HG02943 (cell line): ENCODE data around the gene CCDC17.

Source experiments
- ATAC-seq: cut with Tn5 transposase; IDR thresholded peaks from one replicate; pipeline ENCODE4 v1.9.1; 2021; ENCODE audit warnings: mild to moderate bottlenecking, low read depth, moderate library complexity; ENCODE audit not compliant: unreplicated experiment

The CCDC17 gene

DNA sequence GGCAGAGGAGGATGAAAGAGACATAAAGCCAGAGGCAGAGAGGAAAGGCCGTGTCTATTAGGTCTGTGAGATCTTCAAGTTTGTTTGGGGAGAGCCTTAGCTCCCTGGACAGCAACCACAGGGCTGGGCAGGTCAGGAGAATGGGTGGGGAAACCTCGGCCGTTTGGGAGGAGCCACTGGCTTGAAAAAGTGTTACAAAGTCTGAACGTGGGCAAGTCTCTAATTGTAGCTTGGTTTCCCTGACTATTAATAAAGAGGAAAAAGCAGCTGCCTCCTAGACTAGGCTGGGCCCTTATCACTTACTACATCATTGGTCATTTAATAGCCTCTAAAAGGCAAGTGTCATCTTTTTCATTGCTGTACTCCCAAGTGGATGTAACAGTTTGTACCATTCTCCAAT lies at the start of gene CCDC17:
CCDC17 (minus strand) TSS at position 83 of the 400 bp plus-strand sequence. CDS start 145 bp downstream, outside the sequence.
- ATAC-seq: no peak

- no peak for ATAC-seq
These were observed 46.2 kb upstream of the CCDC17 start for GRCh38 chr1:45669859-45670655.

GRCh38 chr1:45669379-45669778 lies 45.5 kb upstream of the CCDC17 start:
- ATAC-seq: no peak

- ATAC-seq: no peak
These were observed 44.7 kb upstream of the CCDC17 start for GRCh38 chr1:45668526-45668925.

DNA sequence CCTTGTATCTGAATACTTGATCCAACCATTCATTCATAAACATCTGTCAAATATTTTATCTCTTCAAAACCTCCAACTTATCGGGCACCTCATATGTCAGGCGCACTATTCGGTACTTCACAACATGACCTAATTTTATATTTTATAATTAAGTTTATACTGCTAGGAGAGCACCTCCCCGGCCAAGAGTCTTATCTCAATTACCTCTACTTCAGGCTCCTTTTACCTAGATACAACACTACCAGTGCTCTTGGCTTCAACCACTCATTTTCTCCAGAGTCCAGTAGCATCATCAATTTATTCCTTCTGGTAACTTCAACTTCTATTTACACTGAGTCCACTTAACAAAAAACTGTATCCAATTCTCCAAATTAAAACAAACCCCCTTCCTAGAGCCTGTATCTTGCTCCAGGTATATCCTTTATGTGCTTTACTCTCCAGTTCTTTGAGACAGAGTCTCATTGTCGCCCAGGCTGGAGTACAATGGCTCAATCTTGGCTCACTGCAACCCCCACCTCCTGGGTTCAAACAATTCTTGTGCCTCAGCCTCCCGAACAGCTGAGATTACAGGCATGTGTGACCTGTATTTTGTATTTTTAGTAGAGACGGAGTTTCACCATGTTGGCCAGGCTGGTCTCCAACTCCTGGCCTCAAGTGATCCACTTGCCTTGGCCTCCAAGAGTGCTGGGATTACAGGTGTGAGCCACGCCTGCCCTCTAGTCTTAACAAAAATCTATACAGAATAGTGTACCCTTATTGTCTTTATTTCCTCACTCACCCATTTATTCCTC lies 43.7 kb upstream of the CCDC17 start:
- ATAC-seq: no peak

- no peak for ATAC-seq
These were observed 43.0 kb upstream of the CCDC17 start for GRCh38 chr1:45666836-45667235.

DNA sequence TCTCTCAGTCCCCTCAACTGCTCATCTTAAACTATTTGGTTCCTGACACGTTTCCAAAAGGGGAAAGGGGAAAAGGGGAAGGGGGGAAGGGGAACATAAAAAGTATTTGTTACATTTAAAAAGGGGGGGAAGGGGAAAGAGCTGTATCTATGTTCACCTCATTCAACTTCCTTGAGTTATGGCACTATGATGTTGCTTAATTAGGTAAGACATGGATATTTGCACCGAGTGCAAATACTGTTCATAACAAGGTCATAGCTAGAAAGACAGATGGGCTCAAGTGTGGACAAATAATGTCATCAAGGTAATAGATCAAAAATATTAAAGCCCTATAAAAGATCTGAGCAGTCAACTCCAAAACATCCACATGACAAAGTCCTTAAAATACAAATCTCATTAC lies 36.5 kb upstream of the CCDC17 start:
- ATAC-seq: no peak

DNA sequence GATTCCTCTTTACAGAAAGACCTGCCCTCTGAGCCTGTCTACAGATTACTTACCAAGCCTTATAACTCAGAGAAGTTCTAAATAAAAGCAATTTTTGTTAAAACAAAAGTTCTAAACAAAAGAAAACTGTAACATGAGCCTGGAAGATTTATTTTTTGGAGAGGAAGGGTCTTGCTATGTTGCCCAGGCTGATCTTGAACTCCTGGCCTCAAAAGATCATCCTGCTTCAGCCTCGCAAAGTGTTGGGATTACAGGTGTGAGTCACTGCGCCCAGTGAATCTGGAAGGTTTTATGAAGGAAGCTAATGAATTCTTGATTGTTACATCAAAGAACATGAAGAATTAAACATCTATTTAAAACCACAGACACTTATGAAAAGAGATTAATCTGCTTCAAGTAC lies 35.4 kb upstream of the CCDC17 start:
- ATAC-seq: no peak

DNA sequence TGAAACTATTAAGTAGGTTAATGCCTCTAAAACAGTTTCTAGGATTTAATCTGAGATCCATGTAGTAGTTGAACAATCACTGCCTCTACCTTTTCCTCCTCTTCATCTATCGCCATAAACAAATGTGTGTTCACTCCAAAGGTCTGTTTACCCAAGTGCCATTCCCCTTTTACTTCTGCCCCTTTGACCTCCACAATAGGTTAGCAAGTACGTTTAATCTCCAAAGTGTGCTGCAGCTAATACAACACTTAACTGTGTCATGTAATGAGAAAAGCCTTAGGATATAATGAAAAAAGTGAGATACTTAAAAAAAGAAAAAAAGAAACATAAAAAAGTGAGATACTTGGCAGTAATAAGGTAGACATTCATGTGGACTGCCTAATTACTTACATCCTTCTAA lies 34.3 kb upstream of the CCDC17 start:
- no peak for ATAC-seq

GRCh38 chr1:45656573-45657226 lies 32.8 kb upstream of the CCDC17 start:
- no peak for ATAC-seq

GRCh38 chr1:45654540-45655280 lies 30.9 kb upstream of the CCDC17 start:
- no peak for ATAC-seq

DNA sequence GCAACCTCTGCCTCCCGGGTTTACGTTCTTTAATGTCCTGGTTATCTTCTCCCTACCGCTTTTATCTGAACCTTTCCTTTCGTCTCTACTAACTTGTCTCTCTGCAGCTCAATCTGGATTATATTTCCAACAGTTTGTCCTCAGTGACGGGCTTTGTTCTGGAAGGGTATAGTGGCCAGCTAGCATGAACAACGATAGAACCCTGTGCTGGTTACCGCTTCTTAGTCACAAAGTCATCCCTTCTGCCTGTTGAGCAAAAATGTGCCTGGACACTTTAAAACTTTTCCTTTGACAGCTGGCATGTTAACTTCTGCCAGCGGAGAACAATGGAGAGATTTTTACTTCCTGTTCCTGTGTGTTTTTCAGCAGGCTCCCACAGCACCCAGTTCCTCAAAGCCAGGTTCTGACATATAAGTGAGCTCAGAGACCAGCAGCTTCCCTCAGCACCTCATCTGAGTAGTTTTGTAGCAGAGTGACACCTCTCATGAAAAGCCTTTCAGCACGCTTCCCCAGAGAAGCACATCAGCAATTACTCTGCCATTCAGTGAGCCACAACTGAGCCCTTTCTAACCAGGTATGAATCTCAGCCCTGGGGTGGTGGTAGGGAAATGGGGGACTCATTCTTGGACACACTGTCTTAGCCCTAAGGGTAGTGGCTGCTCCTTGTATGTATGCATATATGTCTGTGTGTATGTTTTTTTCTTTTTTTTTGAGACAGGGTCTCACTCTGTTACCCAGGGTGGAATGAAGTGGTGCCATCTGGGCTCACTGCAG lies 23.6 kb upstream of the CCDC17 start:
- ATAC-seq: no peak

DNA sequence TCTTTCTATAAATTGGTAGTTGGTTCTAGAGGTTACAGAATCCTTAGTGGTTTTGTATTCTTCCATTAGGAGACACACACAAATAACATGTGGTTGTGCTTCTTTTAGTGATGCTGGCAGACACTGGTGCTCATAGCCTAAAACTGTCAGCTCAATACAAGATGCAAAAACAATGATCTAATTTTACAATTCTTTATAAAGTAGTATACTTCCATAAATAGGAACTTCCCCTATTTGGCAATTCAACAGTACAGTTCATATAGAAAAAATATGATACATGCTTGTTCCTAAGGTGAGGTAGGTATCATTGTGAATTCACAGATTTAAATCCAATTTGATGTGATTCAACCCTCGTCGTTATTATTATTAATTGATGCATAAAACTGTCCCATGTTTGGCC lies 20.8 kb upstream of the CCDC17 start:
- ATAC-seq: no peak

DNA sequence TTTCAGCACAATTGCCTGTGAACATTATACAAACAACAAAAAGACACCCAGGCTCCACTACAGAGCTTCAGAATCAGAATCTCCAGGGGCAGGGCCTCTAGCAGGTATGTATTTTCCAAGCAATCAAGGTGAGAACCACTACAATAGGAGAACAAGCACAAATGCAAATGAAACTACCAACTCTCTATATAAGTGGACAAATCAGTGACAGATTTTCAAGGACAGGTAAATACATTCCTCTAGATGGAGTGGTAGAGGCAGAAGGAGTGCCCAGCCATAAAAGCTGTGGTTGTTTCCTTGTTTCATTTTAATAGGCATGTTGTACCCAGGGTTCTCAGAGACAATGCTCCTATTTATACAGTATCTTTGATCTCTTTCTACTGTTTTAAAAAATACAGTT lies 20.1 kb upstream of the CCDC17 start:
- ATAC-seq: no peak

DNA sequence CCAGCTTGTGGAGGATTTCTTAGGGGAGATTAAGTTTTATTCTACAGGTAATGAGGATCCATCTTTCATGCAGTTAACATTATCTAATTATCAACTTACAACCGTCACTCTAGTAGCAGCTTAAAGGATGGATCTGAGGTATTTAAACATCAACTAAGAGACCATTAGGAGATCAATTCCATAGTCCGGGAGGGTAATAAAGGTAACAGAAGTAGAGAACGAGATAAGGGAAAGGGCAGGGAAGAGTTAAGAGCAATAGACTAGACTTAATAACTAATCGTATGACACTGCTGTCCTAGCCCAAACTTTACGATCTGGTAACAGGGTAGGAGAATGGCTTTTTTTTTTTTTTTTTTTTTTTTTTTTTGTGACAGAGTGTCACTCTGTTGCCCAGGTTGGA lies 19.5 kb upstream of the CCDC17 start:
- no peak for ATAC-seq

- ATAC-seq: no peak
These were observed 16.4 kb upstream of the CCDC17 start for GRCh38 chr1:45640293-45640692.

- no peak for ATAC-seq
These were observed 11.4 kb upstream of the CCDC17 start for GRCh38 chr1:45635211-45635610.

DNA sequence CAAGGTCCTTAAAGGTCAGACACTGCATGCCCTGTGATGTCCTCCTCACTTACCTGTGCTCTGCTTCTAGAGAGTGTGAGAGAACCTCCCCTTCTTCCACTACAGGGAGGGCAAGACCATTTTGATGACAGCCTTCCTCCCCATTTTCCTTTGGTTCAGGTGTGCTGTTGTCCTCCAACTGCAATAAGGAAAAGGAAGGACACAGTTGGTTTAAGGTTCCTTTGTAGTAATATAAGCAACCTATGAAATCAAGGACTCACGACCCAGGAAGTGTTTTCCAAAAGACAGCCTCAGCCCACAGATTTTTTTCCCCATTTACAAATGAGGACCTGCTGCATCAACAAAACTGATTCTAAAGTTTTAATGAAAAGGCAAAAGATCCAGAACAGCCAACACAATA lies 6.6 kb upstream of the CCDC17 start:
- no peak for ATAC-seq

DNA sequence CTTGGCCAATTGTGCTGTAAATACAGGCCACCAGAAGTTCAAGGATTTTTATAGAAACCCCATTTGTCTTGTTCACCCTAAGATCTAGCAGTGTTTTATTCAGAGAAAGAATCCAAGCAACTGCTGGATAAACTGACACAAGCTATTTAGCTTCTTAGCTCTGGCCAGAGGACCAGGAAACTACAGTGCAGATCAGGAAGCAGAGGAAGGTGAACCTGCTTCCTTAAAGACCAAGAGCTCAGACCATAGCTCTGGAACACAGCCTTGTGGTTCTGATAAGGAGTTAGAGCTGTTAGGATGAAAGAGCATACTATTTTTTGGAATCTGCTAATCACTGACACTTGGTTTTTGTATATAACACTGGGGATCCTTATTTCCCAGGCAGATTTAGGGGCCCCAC lies 5.2 kb upstream of the CCDC17 start:
- no peak for ATAC-seq
